Measurements from ENCODE around the gene SLX4IP.

SLX4IP gene

DNA sequence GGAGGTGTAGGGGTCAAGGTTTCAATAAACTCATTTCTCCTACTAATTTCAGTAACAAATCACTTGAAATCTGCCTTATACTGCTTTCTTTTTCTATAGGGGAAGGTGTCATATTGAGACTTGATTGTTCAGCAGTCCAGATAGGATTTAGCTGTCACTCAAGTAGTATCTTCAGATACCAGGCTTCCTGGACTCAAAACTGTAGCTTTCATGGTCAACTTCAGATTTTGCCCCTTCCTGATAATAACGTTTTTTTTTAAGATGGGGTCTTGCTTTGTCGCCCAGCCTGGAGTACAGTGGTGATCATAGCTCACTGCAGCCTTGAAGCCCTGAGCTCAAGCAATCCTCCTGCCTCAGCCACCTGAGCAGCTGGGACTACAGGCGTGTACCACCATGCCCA, 160.9 kb downstream of the SLX4IP start:
- no peak for DNase-seq
- Histone ChIP-seq H3K4me1 (ENCODE audit: control insufficient read depth, insufficient read depth, low read depth, low read length) (peaks cover 3% of the 10 kb centered on the region), H4K91ac (ENCODE audit: low read length) (peak overlapping the region; percentile 7), H2AFZ (ENCODE audit: low read depth, low read length) (no peak overlapping the region), H3K23ac (ENCODE audit: low read length in 2 of 2) (no peak overlapping the region), H2BK120ac (ENCODE audit: low read depth, low read length) (no peak overlapping the region), H3K4me2 (ENCODE audit: low read length, poor library complexity, severe bottlenecking) (no peak overlapping the region), H3K18ac (ENCODE audit: low read depth in 1 of 2, low read length in 2 of 2) (peak overlapping the region; percentile 28 to 52), H3K27ac (ENCODE audit: low read length, poor library complexity, severe bottlenecking) (no peak overlapping the region), H2AK5ac (ENCODE audit: low read length, severe bottlenecking) (no peak overlapping the region), H4K8ac (ENCODE audit: low read length) (peak overlapping the region; percentile 3), H3K36me3 (ENCODE audit: control insufficient read depth in 1 of 2, insufficient read depth in 2 of 2, low read depth in 1 of 2, low read length in 2 of 2) (no peaks in the 10 kb centered on the region), H3K4me3 (ENCODE audit: insufficient read depth in 1 of 2, low read depth in 1 of 2, low read length in 2 of 2) (no peak overlapping the region), H2BK12ac (ENCODE audit: low read length in 2 of 2) (peak overlapping the region in 1 of 2 experiments; percentile 29), H3K27me3 (ENCODE audit: control insufficient read depth in 1 of 2, insufficient read depth in 1 of 2, low read length in 2 of 2) (no peaks in the 10 kb centered on the region), H3K4ac (ENCODE audit: low read depth in 1 of 2, low read length in 2 of 2) (peak overlapping the region in 1 of 2 experiments; percentile 17), H2BK15ac (ENCODE audit: low read depth, poor library complexity, severe bottlenecking) (no peak overlapping the region), H2BK5ac (ENCODE audit: low read depth, low read length, poor library complexity, severe bottlenecking) (no peak overlapping the region), H3K79me1 (replicated peaks; ENCODE audit: low read length, poor library complexity, severe bottlenecking) (no peaks in the 10 kb centered on the region), H3K14ac (ENCODE audit: low read length in 2 of 2) (no peak overlapping the region), H3K9me3 (ENCODE audit: control insufficient read depth, low read length) (no peaks in the 10 kb centered on the region), H3K9ac (ENCODE audit: low read length) (no peak overlapping the region)
- 91% methylated on average over 3 of the region's 3 CpGs for WGBS

DNA sequence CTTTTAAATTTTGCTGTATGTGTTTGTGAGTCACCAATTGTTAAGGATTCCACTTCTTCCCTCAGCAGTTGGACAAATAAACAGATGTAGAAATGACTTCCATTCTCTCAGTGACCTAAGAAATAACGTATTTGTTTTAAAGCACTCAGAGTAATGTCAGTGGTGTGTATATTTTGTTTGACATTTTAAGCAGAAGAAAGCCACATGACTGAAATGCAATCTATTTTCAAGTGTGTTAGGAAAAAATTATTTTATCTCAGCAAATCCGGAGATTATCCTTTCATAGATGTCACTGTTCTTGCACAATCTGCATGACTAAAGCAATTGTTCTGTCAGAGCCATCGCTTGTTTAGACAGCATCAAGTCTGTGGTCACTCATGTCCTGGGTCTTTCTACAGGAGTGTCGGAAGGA, 161.6 kb downstream of the SLX4IP start:
- Histone ChIP-seq H3K79me1 (replicated peaks; ENCODE audit: low read length, poor library complexity, severe bottlenecking) (no peaks in the 10 kb centered on the region), H3K4ac (ENCODE audit: low read depth in 1 of 2, low read length in 2 of 2) (no peak overlapping the region), H3K9me3 (ENCODE audit: control insufficient read depth, low read length) (no peaks in the 10 kb centered on the region), H3K14ac (ENCODE audit: low read length in 2 of 2) (no peak overlapping the region), H3K27ac (ENCODE audit: low read length, poor library complexity, severe bottlenecking) (no peak overlapping the region), H2AK5ac (ENCODE audit: low read length, severe bottlenecking) (no peak overlapping the region), H2BK15ac (ENCODE audit: low read depth, poor library complexity, severe bottlenecking) (no peak overlapping the region), H4K8ac (ENCODE audit: low read length) (no peak overlapping the region), H2AFZ (ENCODE audit: low read depth, low read length) (no peak overlapping the region), H3K18ac (ENCODE audit: low read depth in 1 of 2, low read length in 2 of 2) (no peak overlapping the region), H3K9ac (ENCODE audit: low read length) (no peak overlapping the region), H3K4me2 (ENCODE audit: low read length, poor library complexity, severe bottlenecking) (no peak overlapping the region), H2BK120ac (ENCODE audit: low read depth, low read length) (no peak overlapping the region), H2BK12ac (ENCODE audit: low read length in 2 of 2) (no peak overlapping the region), H3K36me3 (ENCODE audit: control insufficient read depth in 1 of 2, insufficient read depth in 2 of 2, low read depth in 1 of 2, low read length in 2 of 2) (no peaks in the 10 kb centered on the region), H2BK5ac (ENCODE audit: low read depth, low read length, poor library complexity, severe bottlenecking) (no peak overlapping the region), H3K4me1 (ENCODE audit: control insufficient read depth, insufficient read depth, low read depth, low read length) (peaks cover 3% of the 10 kb centered on the region), H3K23ac (ENCODE audit: low read length in 2 of 2) (no peak overlapping the region), H4K91ac (ENCODE audit: low read length) (no peak overlapping the region), H3K27me3 (ENCODE audit: control insufficient read depth in 1 of 2, insufficient read depth in 1 of 2, low read length in 2 of 2) (no peaks in the 10 kb centered on the region), H3K4me3 (ENCODE audit: insufficient read depth in 1 of 2, low read depth in 1 of 2, low read length in 2 of 2) (no peak overlapping the region)
- WGBS: 0% methylated on average over 3 of the region's 4 CpGs
- peak; percentile 96 for DNase-seq

DNA sequence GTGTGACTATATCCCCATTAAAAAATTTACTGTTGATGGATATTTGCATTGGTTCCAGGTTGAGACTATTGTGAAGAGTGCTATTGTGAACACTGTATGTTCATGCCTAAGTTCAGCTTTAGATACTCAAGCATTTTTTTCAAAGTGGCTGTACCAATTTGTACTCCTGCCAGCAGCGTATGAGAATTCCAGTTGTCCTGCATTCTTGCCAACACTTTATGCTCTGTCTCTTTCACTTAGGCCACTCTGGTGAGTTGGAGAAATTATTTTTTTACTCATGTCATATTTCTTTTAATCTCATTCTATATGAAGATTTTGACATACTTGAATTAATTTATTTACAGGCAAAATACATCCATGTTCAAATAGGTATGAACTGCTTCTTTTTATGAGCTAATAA, 162.5 kb downstream of the SLX4IP start:
- 100% methylated on average over 1 of the region's 1 CpG for whole genome bisulfite sequencing
- Histone ChIP-seq H3K79me1 (replicated peaks; ENCODE audit: low read length, poor library complexity, severe bottlenecking) (no peaks in the 10 kb centered on the region), H2AK5ac (ENCODE audit: low read length, severe bottlenecking) (no peak overlapping the region), H3K9me3 (ENCODE audit: control insufficient read depth, low read length) (no peaks in the 10 kb centered on the region), H4K91ac (ENCODE audit: low read length) (no peak overlapping the region), H2BK15ac (ENCODE audit: low read depth, poor library complexity, severe bottlenecking) (no peak overlapping the region), H3K27me3 (ENCODE audit: control insufficient read depth in 1 of 2, insufficient read depth in 1 of 2, low read length in 2 of 2) (no peaks in the 10 kb centered on the region), H3K23ac (ENCODE audit: low read length in 2 of 2) (no peak overlapping the region), H3K18ac (ENCODE audit: low read depth in 1 of 2, low read length in 2 of 2) (peak overlapping the region in 1 of 2 experiments; percentile 33), H3K4ac (ENCODE audit: low read depth in 1 of 2, low read length in 2 of 2) (no peak overlapping the region), H2BK120ac (ENCODE audit: low read depth, low read length) (no peak overlapping the region), H2BK12ac (ENCODE audit: low read length in 2 of 2) (no peak overlapping the region), H3K14ac (ENCODE audit: low read length in 2 of 2) (no peak overlapping the region), H4K8ac (ENCODE audit: low read length) (no peak overlapping the region), H3K9ac (ENCODE audit: low read length) (no peak overlapping the region), H3K4me2 (ENCODE audit: low read length, poor library complexity, severe bottlenecking) (no peak overlapping the region), H3K27ac (ENCODE audit: low read length, poor library complexity, severe bottlenecking) (no peak overlapping the region), H3K4me3 (ENCODE audit: insufficient read depth in 1 of 2, low read depth in 1 of 2, low read length in 2 of 2) (no peak overlapping the region), H3K4me1 (ENCODE audit: control insufficient read depth, insufficient read depth, low read depth, low read length) (peaks cover 3% of the 10 kb centered on the region), H2BK5ac (ENCODE audit: low read depth, low read length, poor library complexity, severe bottlenecking) (no peak overlapping the region), H2AFZ (ENCODE audit: low read depth, low read length) (no peak overlapping the region), H3K36me3 (ENCODE audit: control insufficient read depth in 1 of 2, insufficient read depth in 2 of 2, low read depth in 1 of 2, low read length in 2 of 2) (no peaks in the 10 kb centered on the region)
- DNase-seq: no peak

DNA sequence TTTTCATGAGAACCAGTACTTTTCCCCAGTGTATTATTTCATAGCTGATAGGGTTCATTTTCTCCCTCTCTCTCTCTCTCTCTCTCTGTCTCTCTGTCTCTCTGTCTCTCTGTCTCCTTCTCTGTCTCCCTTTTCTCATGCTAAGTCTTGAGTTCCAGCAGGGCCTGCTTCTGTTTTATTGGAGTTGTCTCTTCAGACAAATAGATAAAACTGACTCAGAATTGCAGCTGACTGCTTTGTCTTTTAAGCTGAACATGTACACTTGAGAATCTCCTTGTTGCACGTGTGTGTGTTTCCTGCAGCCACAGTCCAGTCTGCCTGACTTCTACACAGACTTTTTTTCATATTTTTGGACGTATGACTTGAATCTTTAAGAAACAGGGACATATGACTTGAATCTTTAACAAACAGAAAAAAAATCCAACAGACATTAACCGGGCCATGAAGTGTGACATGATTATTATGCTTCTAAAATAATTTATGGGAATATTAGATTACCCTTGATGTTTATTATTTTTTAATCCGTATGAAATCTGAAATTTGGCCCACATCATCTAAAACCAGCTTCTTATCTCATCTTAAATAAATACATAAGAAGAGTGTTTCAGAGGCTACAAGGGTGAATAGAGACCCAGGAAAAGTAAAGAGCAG, 167.2 kb downstream of the SLX4IP start:
- no peak overlapping the region for H2AK5ac ChIP-seq (ENCODE audit: low read length, severe bottlenecking)
- no peak overlapping the region for H2BK120ac ChIP-seq (ENCODE audit: low read depth, low read length)
- H4K8ac ChIP-seq (ENCODE audit: low read length): no peak overlapping the region
- no peak overlapping the region for H3K14ac ChIP-seq (ENCODE audit: low read length in 2 of 2)
- no peaks in the 10 kb centered on the region for H3K9me3 ChIP-seq (ENCODE audit: control insufficient read depth, low read length)
- no peak overlapping the region for H3K23ac ChIP-seq (ENCODE audit: low read length in 2 of 2)
- H3K4me2 ChIP-seq (ENCODE audit: low read length, poor library complexity, severe bottlenecking): no peak overlapping the region
- H3K4ac ChIP-seq (ENCODE audit: low read depth in 1 of 2, low read length in 2 of 2): no peak overlapping the region
- H3K79me1 ChIP-seq (replicated peaks; ENCODE audit: low read length, poor library complexity, severe bottlenecking): no peaks in the 10 kb centered on the region
- H3K36me3 ChIP-seq (ENCODE audit: control insufficient read depth in 1 of 2, insufficient read depth in 2 of 2, low read depth in 1 of 2, low read length in 2 of 2): no peaks in the 10 kb centered on the region
- H2AFZ ChIP-seq (ENCODE audit: low read depth, low read length): no peak overlapping the region
- H3K27ac ChIP-seq (ENCODE audit: low read length, poor library complexity, severe bottlenecking): no peak overlapping the region
- H2BK15ac ChIP-seq (ENCODE audit: low read depth, poor library complexity, severe bottlenecking): no peak overlapping the region
- H3K4me3 ChIP-seq (ENCODE audit: insufficient read depth in 1 of 2, low read depth in 1 of 2, low read length in 2 of 2): no peak overlapping the region
- peaks cover 7% of the 10 kb centered on the region for H3K4me1 ChIP-seq (ENCODE audit: control insufficient read depth, insufficient read depth, low read depth, low read length)
- DNase-seq: peak; percentile 61
- H2BK5ac ChIP-seq (ENCODE audit: low read depth, low read length, poor library complexity, severe bottlenecking): no peak overlapping the region
- H4K91ac ChIP-seq (ENCODE audit: low read length): no peak overlapping the region
- H3K9ac ChIP-seq (ENCODE audit: low read length): no peak overlapping the region
- 39% methylated on average over 1 of the region's 4 CpGs for whole genome bisulfite sequencing
- H3K18ac ChIP-seq (ENCODE audit: low read depth in 1 of 2, low read length in 2 of 2): no peak overlapping the region
- H3K27me3 ChIP-seq (ENCODE audit: control insufficient read depth in 1 of 2, insufficient read depth in 1 of 2, low read length in 2 of 2): no peaks in the 10 kb centered on the region
- no peak overlapping the region for H2BK12ac ChIP-seq (ENCODE audit: low read length in 2 of 2)
